SK-N-SH (cell line): ENCODE measurements around the gene FAAP20. TPM values are rescaled to one million over a fixed set of nuclear protein-coding genes. Genes with fewer than 3 reads are reported as not detected.
A peak's percentile ranks its signal among the peaks of the same experiment; 100 is the strongest.

ENCODE experiments used
- CTCF ChIA-PET: fragments of 300-600, 350-600 bp; formaldehyde crosslinking; extraction: SDS; loops from one replicate; lab custom pipeline; 2021; lab: Yijun Ruan, JAX
- POLR2A ChIA-PET: fragments of 350-600 bp; sonication (Branson Sonifier 250); formaldehyde crosslinking; extraction: SDS; loops from one replicate; lab custom pipeline; 2020; ENCODE audit warnings: antibody characterized with exemption, inconsistent platforms; lab: Yijun Ruan, JAX
- DNase-seq: peaks from one replicate; pipeline ENCODE4 v3.0.0; 2012
- H2AFZ ChIP-seq: fragments of 200-600 bp; sonication (generic); 2 replicates; pipeline ENCODE4 v1.8.1; 2016; ENCODE audit warnings: antibody characterized with exemption, mild to moderate bottlenecking, low read depth
- H3F3A ChIP-seq: fragments of 200-600 bp; sonication (generic); replicated peaks from 2 replicates; pipeline ENCODE3; 2016; ENCODE audit warnings: antibody characterized with exemption, mild to moderate bottlenecking; ENCODE audit not compliant: insufficient read depth
- H3K27ac ChIP-seq, 2 experiments: fragments of 200-500 bp in 1 of 2; fragments of 200-600 bp in 1 of 2; sonication (Bioruptor generic) in 1 of 2; sonication (generic), shearing (Covaris generic) in 1 of 2; 2 replicates each; pipeline versions ENCODE4 v1.5.1 to v1.6.1; 2014 to 2016; ENCODE audit warnings: low read depth in 2 of 2, inconsistent platforms in 1 of 2, low read length in 1 of 2, mild to moderate bottlenecking in 1 of 2, mixed read lengths in 1 of 2
- H3K27me3 ChIP-seq: fragments of 200-600 bp; sonication (generic), shearing (Covaris generic); 2 replicates; pipeline ENCODE4 v1.6.1; 2016; ENCODE audit warnings: mixed run types; ENCODE audit not compliant: insufficient read depth
- H3K36me3 ChIP-seq, 2 experiments: fragments of 200-500 bp in 1 of 2; fragments of 200-600 bp in 1 of 2; sonication (Bioruptor generic) in 1 of 2; sonication (generic) in 1 of 2; replicated peaks in 1 of 2; 2 replicates each; pipeline versions ENCODE3 to v1.5.1; 2014 to 2016; ENCODE audit warnings: low read length in 1 of 2, mild to moderate bottlenecking in 1 of 2; ENCODE audit not compliant: insufficient read depth in 2 of 2, control insufficient read depth in 1 of 2
- H3K4me1 ChIP-seq, 2 experiments: fragments of 200-500 bp in 1 of 2; fragments of 200-600 bp in 1 of 2; sonication (Bioruptor generic) in 1 of 2; sonication (generic), shearing (Covaris generic) in 1 of 2; 2 replicates each; pipeline versions ENCODE4 v1.5.1 to v1.6.1; 2014 to 2016; ENCODE audit warnings: low read depth in 1 of 2, low read length in 1 of 2, mixed run types in 1 of 2; ENCODE audit not compliant: insufficient read depth in 2 of 2, control insufficient read depth in 1 of 2
- H3K4me2 ChIP-seq: fragments of 200-600 bp; sonication (generic), shearing (Covaris generic); 2 replicates; pipeline ENCODE4 v1.6.1; 2017; ENCODE audit warnings: mixed run types
- H3K4me3 ChIP-seq, 2 experiments: fragments of 200-500 bp in 1 of 2; fragments of 200-600 bp in 1 of 2; sonication (Bioruptor generic) in 1 of 2; sonication (generic), shearing (Covaris generic) in 1 of 2; 2 replicates each; pipeline versions ENCODE4 v1.5.1 to v1.8.1; 2014 to 2016; ENCODE audit warnings: low read depth in 2 of 2, inconsistent platforms in 1 of 2, low read length in 1 of 2, mild to moderate bottlenecking in 1 of 2, mixed read lengths in 1 of 2, moderate library complexity in 1 of 2
- H3K79me2 ChIP-seq: fragments of 200-600 bp; sonication (generic); 2 replicates; pipeline ENCODE4 v1.8.1; 2017; ENCODE audit warnings: mild to moderate bottlenecking; ENCODE audit not compliant: insufficient read depth
- H3K9ac ChIP-seq: fragments of 200-600 bp; sonication (generic); 2 replicates; pipeline ENCODE4 v1.6.1; 2017; ENCODE audit warnings: mixed run types
- H3K9me2 ChIP-seq: fragments of 200-600 bp; sonication (generic); 2 replicates; pipeline ENCODE4 v1.6.1; 2017; ENCODE audit warnings: mixed run types
- H3K9me3 ChIP-seq: fragments of 200-600 bp; sonication (generic); 2 replicates; pipeline ENCODE4 v1.6.1; 2017; ENCODE audit warnings: mixed run types, mild to moderate bottlenecking, moderate library complexity
- H4K20me1 ChIP-seq: fragments of 200-600 bp; sonication (generic); 2 replicates; pipeline ENCODE4 v1.6.1; 2017; ENCODE audit warnings: mild to moderate bottlenecking, mixed run types; ENCODE audit not compliant: insufficient read depth
- CTCF ChIP-seq: fragments of 200-600 bp; sonication (generic); IDR thresholded peaks from 2 replicates; pipeline ENCODE4 v1.6.1; 2017; ENCODE audit warnings: antibody characterized with exemption, mild to moderate bottlenecking, moderate library complexity
- EZH2phosphoT487 ChIP-seq: fragments of 200-600 bp; sonication (generic); IDR thresholded peaks from 2 replicates; pipeline ENCODE4 v1.6.1; 2017; ENCODE audit warnings: low read depth, mixed run types, mild to moderate bottlenecking, antibody characterized with exemption, moderate library complexity, borderline replicate concordance
- GATA2 ChIP-seq: sonication (generic); formaldehyde crosslinking; IDR thresholded peaks from 2 replicates; pipeline ENCODE4 v1.5.0; 2020; ENCODE audit warnings: mild to moderate bottlenecking, missing genetic modification reagents
- MEF2A ChIP-seq: IDR thresholded peaks from 2 replicates; pipeline ENCODE4 v1.4.0; 2012; ENCODE audit warnings: low read depth, borderline replicate concordance
- MXI1 ChIP-seq: IDR thresholded peaks from 2 replicates; pipeline ENCODE4 v1.6.1; 2012; ENCODE audit warnings: mild to moderate bottlenecking, low read depth, low read length, improper control_type of control experiment
- NRF1 ChIP-seq: IDR thresholded peaks from 2 replicates; pipeline ENCODE4 v1.6.1; 2012; ENCODE audit warnings: low read depth, mild to moderate bottlenecking, low read length
- POLR2AphosphoS5 ChIP-seq: IDR thresholded peaks from 2 replicates; pipeline ENCODE4 v1.6.1; 2012; ENCODE audit warnings: low read depth, low read length
- RAD21 ChIP-seq: IDR thresholded peaks from 2 replicates; pipeline ENCODE4 v1.6.1; 2012; ENCODE audit warnings: mild to moderate bottlenecking, low read length
- RCOR1 ChIP-seq: fragments of 150-350 bp; IDR thresholded peaks from 2 replicates; pipeline ENCODE4 v1.6.1; 2017; ENCODE audit warnings: antibody characterized with exemption, low read length
- RFX5 ChIP-seq: IDR thresholded peaks from 2 replicates; pipeline ENCODE4 v1.6.1; 2012; ENCODE audit warnings: mild to moderate bottlenecking, improper control_type of control experiment, low read length
- RXRA ChIP-seq: IDR thresholded peaks from 2 replicates; pipeline ENCODE4 v1.4.0; 2012; ENCODE audit warnings: low read depth, mild to moderate bottlenecking, borderline replicate concordance
- SMC3 ChIP-seq: IDR thresholded peaks from 2 replicates; pipeline ENCODE4 v1.6.1; 2012; ENCODE audit warnings: low read depth, low read length, improper control_type of control experiment
- USF2 ChIP-seq: fragments of 150-350 bp; IDR thresholded peaks from 2 replicates; pipeline ENCODE4 v1.6.1; 2017; ENCODE audit warnings: antibody characterized with exemption, low read length, low read depth, borderline replicate concordance
- WGBS: methylation state at CpG from one replicate; pipeline ENCODE4 v1.1.6; 2017; ENCODE audit warnings: low lambda C conversion rate; 5-methylcytosine and 5-hydroxymethylcytosine counted together
- polyA plus RNA-seq, 3 experiments: library from polyadenylated mRNA; depleted of rRNA; stranded (reverse); fragments of >200 nt; gene quantifications; 2 replicates each; pipeline ENCODE4 v1.2.3, GENCODE V29; 2012
- TF ChIP-seq, protein P1 (sequence below): fragments of 150-350 bp; IDR thresholded peaks from 2 replicates; pipeline ENCODE4 v1.6.1; 2016; ENCODE audit warnings: mild to moderate bottlenecking, low read depth, low read length
- TF ChIP-seq, protein P2 (sequence below): IDR thresholded peaks from 2 replicates; pipeline ENCODE4 v1.4.0; 2012; ENCODE audit warnings: low read depth

Gene FAAP20
- polyA plus RNA-seq, 1 of the 3 experiments (the other 2 are of a cell fraction): 58.3 TPM

- WGBS: 4% methylated on average over 16 of the region's 60 CpGs
- Histone ChIP-seq H3K4me1 (peaks cover 9 to 29% of the 10 kb centered on the region in 2 experiments; a peak in 2 of 4 replicates), H4K20me1 (no peaks in the 10 kb centered on the region), H3K27me3 (no peaks in the 10 kb centered on the region), H3K4me3 (peak overlapping the region; percentile 51 to 52; a peak in 3 of 4 replicates), H3K9me2 (no peaks in the 10 kb centered on the region), H3K9me3 (no peaks in the 10 kb centered on the region), H3F3A (no peaks in the 10 kb centered on the region), H2AFZ (peak overlapping the region; percentile 84; the same call in 1 of the 2 replicates), H3K9ac (peak overlapping the region; percentile 54; the same call in 1 of the 2 replicates), H3K27ac (peak overlapping the region in 1 of 2 experiments; percentile 72; a peak in 1 of 4 replicates), H3K79me2 (no peaks in the 10 kb centered on the region), H3K4me2 (peak overlapping the region; percentile 85; the same call in 1 of the 2 replicates), H3K36me3 (no peaks in the 10 kb centered on the region)
- peak; percentile 99 for DNase-seq
- CTCF ChIA-PET: interaction anchor here (0.6 to 11.4 kb wide), 3 partner anchors 9 to 183 kb away, joined by 3 to 292 read pairs (median 43); partner anchors contain the start of gene FAAP20
- POLR2A ChIA-PET: interaction anchor here (0.8 to 0.9 kb wide), 2 partner anchors 10 to 23 kb away, joined by 3 to 4 read pairs; partner anchors contain the start of gene FAAP20
- TF ChIP-seq, protein P1, sequence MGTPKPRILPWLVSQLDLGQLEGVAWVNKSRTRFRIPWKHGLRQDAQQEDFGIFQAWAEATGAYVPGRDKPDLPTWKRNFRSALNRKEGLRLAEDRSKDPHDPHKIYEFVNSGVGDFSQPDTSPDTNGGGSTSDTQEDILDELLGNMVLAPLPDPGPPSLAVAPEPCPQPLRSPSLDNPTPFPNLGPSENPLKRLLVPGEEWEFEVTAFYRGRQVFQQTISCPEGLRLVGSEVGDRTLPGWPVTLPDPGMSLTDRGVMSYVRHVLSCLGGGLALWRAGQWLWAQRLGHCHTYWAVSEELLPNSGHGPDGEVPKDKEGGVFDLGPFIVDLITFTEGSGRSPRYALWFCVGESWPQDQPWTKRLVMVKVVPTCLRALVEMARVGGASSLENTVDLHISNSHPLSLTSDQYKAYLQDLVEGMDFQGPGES: no peak
- TF ChIP-seq POLR2AphosphoS5: peak; percentile 53
Observed at GRCh38 chr1:2204415-2205190, 10.0 kb upstream of the FAAP20 start.

GRCh38 chr1:2203671-2204414 is 9.3 kb upstream of the FAAP20 start:
- peaks cover 9 to 25% of the 10 kb centered on the region in 2 experiments; a peak in 2 of 4 replicates for H3K4me1 ChIP-seq
- H3K27ac ChIP-seq: peak overlapping the region in 1 of 2 experiments; percentile 72; a peak in 1 of 4 replicates
- H3K36me3 ChIP-seq: no peaks in the 10 kb centered on the region
- H3F3A ChIP-seq: no peaks in the 10 kb centered on the region
- H3K27me3 ChIP-seq: no peaks in the 10 kb centered on the region
- WGBS: 94% methylated on average over 3 of the region's 25 CpGs
- H3K9ac ChIP-seq: no peak overlapping the region; the same call in 1 of the 2 replicates
- TF ChIP-seq NRF1 (no peak), SMC3 (no peak), GATA2 (CRISPR knock-in tag) (no peak), POLR2AphosphoS5 (no peak), RAD21 (no peak), USF2 (no peak), RFX5 (no peak), MXI1 (no peak), EZH2phosphoT487 (no peak), RCOR1 (no peak), RXRA (no peak), MEF2A (no peak), CTCF (no peak)
- TF ChIP-seq, protein P1: no peak
- TF ChIP-seq, protein P2, sequence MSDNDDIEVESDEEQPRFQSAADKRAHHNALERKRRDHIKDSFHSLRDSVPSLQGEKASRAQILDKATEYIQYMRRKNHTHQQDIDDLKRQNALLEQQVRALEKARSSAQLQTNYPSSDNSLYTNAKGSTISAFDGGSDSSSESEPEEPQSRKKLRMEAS: no peak
- no peak overlapping the region; the same call in 1 of the 2 replicates for H2AFZ ChIP-seq
- CTCF ChIA-PET: interaction anchor here (0.9 to 11.4 kb wide), 4 partner anchors 8 to 184 kb away, joined by 3 to 292 read pairs (median 26); partner anchors contain the start of gene FAAP20
- DNase-seq: no peak
- no peaks in the 10 kb centered on the region for H3K9me2 ChIP-seq
- no peaks in the 10 kb centered on the region for H4K20me1 ChIP-seq
- POLR2A ChIA-PET: interaction anchor here (0.9 kb wide), 1 partner anchor 24 kb away, joined by 4 read pairs; no protein-coding TSS in a partner anchor
- H3K9me3 ChIP-seq: no peaks in the 10 kb centered on the region
- H3K79me2 ChIP-seq: no peaks in the 10 kb centered on the region
- H3K4me3 ChIP-seq: no peak overlapping the region; a peak in 1 of 4 replicates
- peak overlapping the region; percentile 85; the same call in 1 of the 2 replicates for H3K4me2 ChIP-seq
